Left lung (tissue), 10 donors: Measurements from ENCODE around the gene GPNMB. TPM values are rescaled to one million over a fixed set of nuclear protein-coding genes. Genes with fewer than 3 reads are reported as not detected.

ENCODE experiments used
- ATAC-seq: fragments of 200-7000 bp; cut with Tn5 transposase; one replicate; pipeline ENCODE4 v1.9.1; 2020; ENCODE audit warnings: moderate library complexity
- DNase-seq, 4 donors: peaks; one replicate each; pipeline ENCODE4 v3.0.0-alpha.2; 2013 to 2020
- H3K27ac ChIP-seq, 2 donors: fragments of 200-600 bp; sonication (generic) in 1 of 2; one replicate each; pipeline versions ENCODE4 v1.5.0 to v1.8.0; 2020 to 2021
- H3K27me3 ChIP-seq, 2 donors: fragments of 200-600 bp; sonication (generic) in 1 of 2; one replicate each; pipeline versions ENCODE4 v1.5.0 to v1.8.0; 2020 to 2021
- H3K36me3 ChIP-seq, 2 donors: fragments of 200-600 bp; sonication (generic) in 1 of 2; one replicate each; pipeline versions ENCODE4 v1.5.0 to v1.8.0; 2020 to 2021
- H3K4me1 ChIP-seq, 2 donors: fragments of 200-600 bp; one replicate each; pipeline ENCODE4 v1.8.0; 2021
- H3K4me3 ChIP-seq, 2 donors: fragments of 200-600 bp; sonication (generic) in 1 of 2; one replicate each; pipeline versions ENCODE4 v1.5.0 to v1.8.0; 2020 to 2021; ENCODE audit warnings: mild to moderate bottlenecking in 1 of 2
- H3K9me3 ChIP-seq, 2 donors: fragments of 200-600 bp; sonication (generic) in 1 of 2; one replicate each; pipeline versions ENCODE4 v1.5.0 to v1.8.0; 2020 to 2021
- CTCF ChIP-seq, 2 donors: fragments of 200-600 bp; sonication (generic) in 1 of 2; IDR thresholded peaks; one replicate each; pipeline versions ENCODE4 v1.5.0 to v1.8.0; 2021; ENCODE audit warnings: antibody characterized with exemption in 2 of 2
- intact Hi-C, 2 donors: fragments of 100-400 bp; cut with DNase I; formaldehyde crosslinking; loops; one replicate each; pipeline versions ENCODE4 v1.11.2 to v1.14.2; 2022
- polyA plus RNA-seq, 6 donors: library from polyadenylated mRNA; unstranded; fragments of 120-200 nt; gene quantifications; one replicate each; pipeline ENCODE4 v1.2.1, GENCODE V29; 2013; ENCODE audit not compliant: insufficient read length in 6 of 6
- total RNA-seq, 2 donors: library from RNA; stranded (reverse); fragmentation: NEBNext Ultra II Directional; extraction: Animal tissue kit (Norgen Biotek cat#: 25700); gene quantifications; one replicate each; pipeline ENCODE4 v1.2.1, GENCODE V29; 2021
- donor health status: DM: no; HTN: yes; CAD: no.
- donor health status: DM: no; HTN: no; CAD: no.

The GPNMB gene
- total and polyA plus RNA-seq, 8 donors, result 2.0 to 290 (median 3.8) TPM

DNA sequence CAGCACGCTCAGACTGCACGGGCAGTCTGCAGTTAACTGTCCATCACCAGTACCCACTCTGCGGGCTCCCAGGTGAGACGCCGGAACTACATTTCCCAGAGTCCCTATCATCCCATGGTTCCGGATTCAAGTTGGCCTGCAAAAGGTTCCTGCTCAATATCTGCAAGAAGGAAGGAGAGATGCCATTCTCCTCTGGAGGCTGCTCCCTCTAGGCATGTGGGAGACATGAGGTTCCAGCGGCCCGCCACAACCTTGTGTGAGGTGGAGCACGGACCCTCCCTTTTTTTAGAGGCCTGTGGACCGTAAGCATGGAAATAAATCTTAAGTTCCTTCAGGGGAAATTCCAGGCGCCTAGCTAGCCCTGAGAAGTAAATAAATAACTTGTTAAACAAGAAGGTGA is 35.0 kb upstream of the GPNMB start:
- peaks cover 0 to 22% of the 10 kb centered on the region in 2 donors for H3K4me1 ChIP-seq
- intact Hi-C loops, result no loop called here
- H3K27ac ChIP-seq, result no peak overlapping the region
- no peak for DNase-seq
- H3K9me3 ChIP-seq, result no peaks in the 10 kb centered on the region
- no peak for TF ChIP-seq CTCF (IDR thresholded peaks at IDR 0.05)
- H3K4me3 ChIP-seq, result no peak overlapping the region
- peaks cover 0 to 14% of the 10 kb centered on the region in 2 donors for H3K27me3 ChIP-seq
- no peak for ATAC-seq
- no peaks in the 10 kb centered on the region for H3K36me3 ChIP-seq

DNA sequence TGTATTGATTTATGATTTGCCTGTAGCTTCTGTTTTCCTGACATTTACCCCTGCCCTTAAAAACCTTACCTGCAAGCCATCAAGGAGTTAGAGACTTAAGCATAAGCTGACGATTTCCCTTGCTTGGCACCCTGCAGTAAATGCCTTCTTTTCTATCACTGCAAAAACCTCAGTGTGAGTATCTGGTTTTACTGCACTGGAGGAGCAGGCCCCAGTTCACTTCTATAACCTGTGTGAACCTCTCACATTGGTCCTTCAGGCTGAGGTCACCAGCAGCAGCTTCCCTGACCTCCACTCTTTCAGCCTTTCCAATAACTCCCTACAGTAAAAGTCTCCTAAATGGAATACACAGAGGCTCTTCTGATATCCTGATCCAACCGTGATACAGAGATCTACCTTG is 34.2 kb upstream of the GPNMB start:
- Histone ChIP-seq H3K4me1 (peaks cover 0 to 21% of the 10 kb centered on the region in 2 donors), H3K4me3 (no peak overlapping the region), H3K27me3 (peaks cover 0 to 14% of the 10 kb centered on the region in 2 donors), H3K27ac (no peak overlapping the region), H3K9me3 (no peaks in the 10 kb centered on the region), H3K36me3 (no peaks in the 10 kb centered on the region)
- ATAC-seq, result no peak
- intact Hi-C loops, result no loop called here
- no peak for DNase-seq
- no peak for TF ChIP-seq CTCF (IDR thresholded peaks at IDR 0.05)

- ATAC-seq, result no peak
- H3K27ac ChIP-seq, result no peak overlapping the region
Measured at GRCh38 chr7:23212841-23213240, 33.7 kb upstream of the GPNMB start.

GRCh38 chr7:23213755-23214154 is 32.8 kb upstream of the GPNMB start:
- H3K36me3 ChIP-seq, result no peaks in the 10 kb centered on the region
- peaks cover 0 to 10% of the 10 kb centered on the region in 2 donors for H3K27me3 ChIP-seq
- DNase-seq (no peak), ATAC-seq (no peak)
- H3K27ac ChIP-seq, result no peak overlapping the region
- intact Hi-C loops, result no loop called here
- peaks cover 0 to 7% of the 10 kb centered on the region in 2 donors for H3K4me1 ChIP-seq
- no peak overlapping the region for H3K4me3 ChIP-seq
- TF ChIP-seq CTCF (IDR thresholded peaks at IDR 0.05), result no peak
- no peaks in the 10 kb centered on the region for H3K9me3 ChIP-seq

More at GRCh38 chr7:23212841-23213240, 33.7 kb upstream of the GPNMB start:
- no peak overlapping the region for H3K4me3 ChIP-seq
- no peak for TF ChIP-seq CTCF (IDR thresholded peaks at IDR 0.05)
- intact Hi-C loops, result no loop called here
- DNase-seq, result no peak
- peaks cover 0 to 14% of the 10 kb centered on the region in 2 donors for H3K27me3 ChIP-seq
- no peaks in the 10 kb centered on the region for H3K9me3 ChIP-seq
- no peaks in the 10 kb centered on the region for H3K36me3 ChIP-seq
- H3K4me1 ChIP-seq, result peaks cover 0 to 16% of the 10 kb centered on the region in 2 donors

GRCh38 chr7:23214423-23214822 is 32.2 kb upstream of the GPNMB start:
- no peak for TF ChIP-seq CTCF (IDR thresholded peaks at IDR 0.05)
- H3K27ac ChIP-seq, result no peak overlapping the region
- DNase-seq, result no peak
- intact Hi-C loops, result no loop called here
- no peak for ATAC-seq
- peaks cover 0 to 7% of the 10 kb centered on the region in 2 donors for H3K4me1 ChIP-seq
- H3K36me3 ChIP-seq, result no peaks in the 10 kb centered on the region
- peaks cover 0 to 10% of the 10 kb centered on the region in 2 donors for H3K27me3 ChIP-seq
- no peak overlapping the region for H3K4me3 ChIP-seq
- no peaks in the 10 kb centered on the region for H3K9me3 ChIP-seq
